ENCODE results near the gene CTXN1. TPM values are rescaled to one million over a fixed set of nuclear protein-coding genes. Genes with fewer than 3 reads are reported as not detected.

Gene CTXN1
- total and polyA plus RNA-seq, 2 donors (not counting 1 experiment from before 2014, with no cell fraction given): not detected

- peaks cover 42 to 49% of the 10 kb centered on the region in 2 donors for H3K4me1 ChIP-seq (ENCODE audit: control insufficient read depth in 2 of 2, insufficient read depth in 2 of 2, low read length in 2 of 2)
- no peak overlapping the region for H3K9ac ChIP-seq (ENCODE audit: low read length)
- ATAC-seq (ENCODE audit: low read depth) (no peak), DNase-seq (no peak)
- H3K27ac ChIP-seq (ENCODE audit: low read length in 2 of 2): no peak overlapping the region
- H3K79me2 ChIP-seq (ENCODE audit: control insufficient read depth, insufficient read depth, low read length): peaks cover 8% of the 10 kb centered on the region
- Mint-ChIP-seq H3K4me1 (peaks cover 43% of the 10 kb centered on the region), H3K4me3 (peak overlapping the region; percentile 26), H3K27ac (no peak overlapping the region), H3K9me3 (ENCODE audit: insufficient read depth) (no peaks in the 10 kb centered on the region), H3K27me3 (peaks cover 14% of the 10 kb centered on the region)
- no peak overlapping the region for H2AFZ ChIP-seq (ENCODE audit: insufficient read depth, low read depth, low read length, poor library complexity, severe bottlenecking)
- POLR2A ChIA-PET: interaction anchor here (1.8 kb wide), 1 partner anchor 20 kb away, joined by 4 read pairs; the partner anchor contains the start of gene TIMM44
- peaks cover 49% of the 10 kb centered on the region for H4K20me1 ChIP-seq (ENCODE audit: control insufficient read depth, insufficient read depth, low read length, poor library complexity, severe bottlenecking)
- peaks cover 0 to 19% (median 13%) of the 10 kb centered on the region in 4 experiments for H3K27me3 ChIP-seq (replicated peaks in 1 of 4; ENCODE audit: control extremely low read depth in 1 of 4, control insufficient read depth in 3 of 4, insufficient read depth in 4 of 4, low read length in 3 of 4)
- H3K4me2 ChIP-seq (replicated peaks; ENCODE audit: low read depth, low read length, poor library complexity, severe bottlenecking): no peak overlapping the region
- H3K36me3 ChIP-seq (replicated peaks in 1 of 2; ENCODE audit: control extremely low read depth in 1 of 2, control insufficient read depth in 1 of 2, extremely low read depth in 1 of 2, insufficient read depth in 2 of 2, low read length in 1 of 2): peaks cover 0 to 13% of the 10 kb centered on the region in 2 experiments
- CTCF ChIA-PET: interaction anchor here (3.8 kb wide), 1 partner anchor 21 kb away, joined by 28 read pairs; the partner anchor contains the start of gene TIMM44
- WGBS (ENCODE audit: insufficient coverage): 91% methylated on average over 4 of the region's 8 CpGs
- TF ChIP-seq, protein P1, sequence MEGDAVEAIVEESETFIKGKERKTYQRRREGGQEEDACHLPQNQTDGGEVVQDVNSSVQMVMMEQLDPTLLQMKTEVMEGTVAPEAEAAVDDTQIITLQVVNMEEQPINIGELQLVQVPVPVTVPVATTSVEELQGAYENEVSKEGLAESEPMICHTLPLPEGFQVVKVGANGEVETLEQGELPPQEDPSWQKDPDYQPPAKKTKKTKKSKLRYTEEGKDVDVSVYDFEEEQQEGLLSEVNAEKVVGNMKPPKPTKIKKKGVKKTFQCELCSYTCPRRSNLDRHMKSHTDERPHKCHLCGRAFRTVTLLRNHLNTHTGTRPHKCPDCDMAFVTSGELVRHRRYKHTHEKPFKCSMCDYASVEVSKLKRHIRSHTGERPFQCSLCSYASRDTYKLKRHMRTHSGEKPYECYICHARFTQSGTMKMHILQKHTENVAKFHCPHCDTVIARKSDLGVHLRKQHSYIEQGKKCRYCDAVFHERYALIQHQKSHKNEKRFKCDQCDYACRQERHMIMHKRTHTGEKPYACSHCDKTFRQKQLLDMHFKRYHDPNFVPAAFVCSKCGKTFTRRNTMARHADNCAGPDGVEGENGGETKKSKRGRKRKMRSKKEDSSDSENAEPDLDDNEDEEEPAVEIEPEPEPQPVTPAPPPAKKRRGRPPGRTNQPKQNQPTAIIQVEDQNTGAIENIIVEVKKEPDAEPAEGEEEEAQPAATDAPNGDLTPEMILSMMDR (IDR thresholded peaks at IDR 0.05): no peak
- TF ChIP-seq EZH2 (IDR thresholded peaks at IDR 0.05; ENCODE audit: borderline replicate concordance, insufficient read depth, low read depth, low read length, poor library complexity, severe bottlenecking): no peak
- H3K9me3 ChIP-seq (ENCODE audit: control extremely low read depth in 1 of 3, control insufficient read depth in 2 of 3, insufficient read depth in 1 of 3, low read length in 2 of 3): peaks cover 0 to 16% (median 0%) of the 10 kb centered on the region in 3 donors
- intact Hi-C loops (cut with micrococcal nuclease): no loop called here
- H3K4me3 ChIP-seq (ENCODE audit: control extremely low read depth in 1 of 5, extremely low read depth in 1 of 5, insufficient read depth in 1 of 5, low read depth in 2 of 5, low read length in 4 of 5): no peak overlapping the region
Measured at GRCh38 chr19:7922836-7923195, 3.1 kb downstream of the CTXN1 start.

GRCh38 chr19:7921967-7922835, 3.7 kb downstream of the CTXN1 start:
- H3K27ac Mint-ChIP-seq: no peak overlapping the region
- intact Hi-C loops (cut with micrococcal nuclease): no loop called here
- H3K36me3 ChIP-seq (replicated peaks in 1 of 2; ENCODE audit: control extremely low read depth in 1 of 2, control insufficient read depth in 1 of 2, extremely low read depth in 1 of 2, insufficient read depth in 2 of 2, low read length in 1 of 2): peaks cover 0 to 13% of the 10 kb centered on the region in 2 experiments
- no peak overlapping the region for H3K27ac ChIP-seq (ENCODE audit: low read length in 2 of 2)
- CTCF ChIA-PET: interaction anchor here (3.0 to 3.8 kb wide), 2 partner anchors 22 to 53 kb away, joined by 13 to 28 read pairs; partner anchors contain the start of gene TIMM44
- DNase-seq (no peak), ATAC-seq (ENCODE audit: low read depth) (no peak)
- H3K4me1 Mint-ChIP-seq: peaks cover 44% of the 10 kb centered on the region
- peaks cover 8% of the 10 kb centered on the region for H3K79me2 ChIP-seq (ENCODE audit: control insufficient read depth, insufficient read depth, low read length)
- H3K4me3 ChIP-seq (ENCODE audit: control extremely low read depth in 1 of 5, extremely low read depth in 1 of 5, insufficient read depth in 1 of 5, low read depth in 2 of 5, low read length in 4 of 5): no peak overlapping the region
- H3K4me3 Mint-ChIP-seq: peak overlapping the region; percentile 69
- H3K4me1 ChIP-seq (ENCODE audit: control insufficient read depth in 2 of 2, insufficient read depth in 2 of 2, low read length in 2 of 2): peaks cover 48 to 55% of the 10 kb centered on the region in 2 donors
- POLR2A ChIA-PET: interaction anchor here (1.8 to 2.8 kb wide), 2 partner anchors 21 kb away, joined by 4 to 29 read pairs; partner anchors contain the start of gene TIMM44
- TF ChIP-seq EZH2 (IDR thresholded peaks at IDR 0.05; ENCODE audit: borderline replicate concordance, insufficient read depth, low read depth, low read length, poor library complexity, severe bottlenecking): no peak
- TF ChIP-seq, protein P1 (IDR thresholded peaks at IDR 0.05): no peak
- H3K4me2 ChIP-seq (replicated peaks; ENCODE audit: low read depth, low read length, poor library complexity, severe bottlenecking): peak overlapping the region; percentile 83
- H3K9me3 Mint-ChIP-seq (ENCODE audit: insufficient read depth): no peaks in the 10 kb centered on the region
- H3K9me3 ChIP-seq (ENCODE audit: control extremely low read depth in 1 of 3, control insufficient read depth in 2 of 3, insufficient read depth in 1 of 3, low read length in 2 of 3): peaks cover 0 to 18% (median 0%) of the 10 kb centered on the region in 3 donors
- H3K9ac ChIP-seq (ENCODE audit: low read length): no peak overlapping the region
- H2AFZ ChIP-seq (ENCODE audit: insufficient read depth, low read depth, low read length, poor library complexity, severe bottlenecking): no peak overlapping the region
- 98% methylated on average over 23 of the region's 31 CpGs for WGBS (ENCODE audit: insufficient coverage)
- peaks cover 15% of the 10 kb centered on the region for H3K27me3 Mint-ChIP-seq
- H4K20me1 ChIP-seq (ENCODE audit: control insufficient read depth, insufficient read depth, low read length, poor library complexity, severe bottlenecking): peaks cover 50% of the 10 kb centered on the region
- peaks cover 0 to 24% (median 15%) of the 10 kb centered on the region in 4 experiments for H3K27me3 ChIP-seq (replicated peaks in 1 of 4; ENCODE audit: control extremely low read depth in 1 of 4, control insufficient read depth in 3 of 4, insufficient read depth in 4 of 4, low read length in 3 of 4)
